ENCODE data around the gene TBL1X.

GRCh38 chrX:9555354-9555753 lies 90.5 kb downstream of the TBL1X start:
- TF ChIP-seq CTCF (IDR thresholded peaks at IDR 0.05) (no peak), POLR2AphosphoS5 (IDR thresholded peaks at IDR 0.05) (no peak)
